Measurements from ENCODE around the gene GSTA2.
"Not testable (repeated sequence)": the region's sequence is repeated elsewhere in the genome, so short reads cannot be mapped to it uniquely, and the experiment has no call there.

GSTA2 gene

DNA sequence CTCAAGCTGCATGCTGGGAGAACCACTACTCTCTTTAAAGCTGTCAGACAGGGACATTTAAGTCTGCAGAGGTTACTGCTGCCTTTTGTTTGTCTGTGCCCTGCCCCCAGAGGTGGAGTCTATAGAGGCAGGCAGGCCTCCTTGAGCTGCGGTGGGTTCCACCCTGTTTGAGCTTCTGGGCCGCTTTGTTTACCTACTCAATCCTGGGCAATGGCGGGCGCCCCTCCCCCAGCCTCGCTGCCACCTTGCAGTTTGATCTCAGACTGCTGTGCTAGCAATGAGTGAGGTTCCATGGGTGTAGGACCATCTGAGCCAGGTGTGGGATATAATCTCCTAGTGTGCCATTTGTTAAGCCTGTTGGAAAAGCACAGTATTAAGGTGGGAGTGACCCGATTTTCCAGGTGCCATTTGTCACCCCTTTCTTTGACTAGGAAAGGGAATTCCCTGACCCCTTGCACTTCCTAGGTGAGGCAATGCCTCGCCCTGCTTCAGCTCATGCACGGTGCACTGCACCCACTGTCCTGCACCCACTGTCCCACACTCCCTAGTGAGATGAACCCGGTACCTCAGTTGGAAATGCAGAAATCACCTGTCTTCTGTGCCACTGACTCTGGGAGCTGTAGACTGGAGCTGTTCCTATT, 13.6 kb upstream of the GSTA2 start:
- H2AK5ac ChIP-seq (ENCODE audit: low read length); H3K9ac ChIP-seq (ENCODE audit: low read length); H2BK5ac ChIP-seq (ENCODE audit: low read depth, low read length, poor library complexity); DNase-seq; H3K36me3 ChIP-seq (ENCODE audit: control insufficient read depth in 1 of 2, insufficient read depth in 2 of 2, low read length in 2 of 2); H3K79me1 ChIP-seq (ENCODE audit: low read length); H3K4me2 ChIP-seq (ENCODE audit: low read length); H3K18ac ChIP-seq (ENCODE audit: low read length); H3K4me3 ChIP-seq (ENCODE audit: low read depth, low read length); H3K79me2 ChIP-seq (ENCODE audit: control insufficient read depth, insufficient read depth, low read length, poor library complexity); H3K4me1 ChIP-seq (ENCODE audit: control insufficient read depth in 1 of 2, insufficient read depth in 2 of 2, low read length in 2 of 2); H3K27ac ChIP-seq (ENCODE audit: low read depth, low read length); H4K91ac ChIP-seq (ENCODE audit: low read depth, low read length); H4K12ac ChIP-seq (ENCODE audit: low read depth, low read length); H2AFZ ChIP-seq (ENCODE audit: insufficient read depth, low read length, poor library complexity); H2BK12ac ChIP-seq (ENCODE audit: low read length); H4K8ac ChIP-seq (ENCODE audit: low read depth, low read length); H3K4ac ChIP-seq (ENCODE audit: low read depth, low read length); H2BK120ac ChIP-seq (ENCODE audit: insufficient read depth, low read length, poor library complexity); H3K14ac ChIP-seq (ENCODE audit: low read length); H3K27me3 ChIP-seq (ENCODE audit: insufficient read depth, low read length); H3K23ac ChIP-seq (ENCODE audit: low read length); H3K9me3 ChIP-seq (ENCODE audit: insufficient read depth, low read depth, low read length): not testable (repeated sequence)
- no CpG with 5 or more reads among the region's 9 CpGs for WGBS (ENCODE audit: extremely low coverage, insufficient coverage, insufficient read length)

- H3K27me3 ChIP-seq (ENCODE audit: insufficient read depth, low read length); H3K79me2 ChIP-seq (ENCODE audit: control insufficient read depth, insufficient read depth, low read length, poor library complexity); H3K18ac ChIP-seq (ENCODE audit: low read length); H3K4me2 ChIP-seq (ENCODE audit: low read length); DNase-seq; H3K36me3 ChIP-seq (ENCODE audit: control insufficient read depth in 1 of 2, insufficient read depth in 2 of 2, low read length in 2 of 2); H2BK5ac ChIP-seq (ENCODE audit: low read depth, low read length, poor library complexity); H2AFZ ChIP-seq (ENCODE audit: insufficient read depth, low read length, poor library complexity); H3K27ac ChIP-seq (ENCODE audit: low read depth, low read length); H3K9ac ChIP-seq (ENCODE audit: low read length); H3K14ac ChIP-seq (ENCODE audit: low read length); H2BK120ac ChIP-seq (ENCODE audit: insufficient read depth, low read length, poor library complexity); H4K8ac ChIP-seq (ENCODE audit: low read depth, low read length); H4K91ac ChIP-seq (ENCODE audit: low read depth, low read length); H3K23ac ChIP-seq (ENCODE audit: low read length); H2AK5ac ChIP-seq (ENCODE audit: low read length); H3K4ac ChIP-seq (ENCODE audit: low read depth, low read length); H3K9me3 ChIP-seq (ENCODE audit: insufficient read depth, low read depth, low read length); H3K4me3 ChIP-seq (ENCODE audit: low read depth, low read length); H4K12ac ChIP-seq (ENCODE audit: low read depth, low read length); H3K4me1 ChIP-seq (ENCODE audit: control insufficient read depth in 1 of 2, insufficient read depth in 2 of 2, low read length in 2 of 2); H3K79me1 ChIP-seq (ENCODE audit: low read length); H2BK12ac ChIP-seq (ENCODE audit: low read length): not testable (repeated sequence)
- no CpG with 5 or more reads among the region's 4 CpGs for WGBS (ENCODE audit: extremely low coverage, insufficient coverage, insufficient read length)
Measured at GRCh38 chr6:52769399-52769798, 6.1 kb upstream of the GSTA2 start.

- not testable (repeated sequence) for H4K12ac ChIP-seq (ENCODE audit: low read depth, low read length); H2AFZ ChIP-seq (ENCODE audit: insufficient read depth, low read length, poor library complexity); H3K4me1 ChIP-seq (ENCODE audit: control insufficient read depth in 1 of 2, insufficient read depth in 2 of 2, low read length in 2 of 2); H4K8ac ChIP-seq (ENCODE audit: low read depth, low read length); H3K9me3 ChIP-seq (ENCODE audit: insufficient read depth, low read depth, low read length); H3K14ac ChIP-seq (ENCODE audit: low read length); H3K27ac ChIP-seq (ENCODE audit: low read depth, low read length); H3K4ac ChIP-seq (ENCODE audit: low read depth, low read length); H3K79me2 ChIP-seq (ENCODE audit: control insufficient read depth, insufficient read depth, low read length, poor library complexity); H2BK120ac ChIP-seq (ENCODE audit: insufficient read depth, low read length, poor library complexity); H2BK12ac ChIP-seq (ENCODE audit: low read length); H2BK5ac ChIP-seq (ENCODE audit: low read depth, low read length, poor library complexity); DNase-seq; H3K79me1 ChIP-seq (ENCODE audit: low read length); H4K91ac ChIP-seq (ENCODE audit: low read depth, low read length); H3K23ac ChIP-seq (ENCODE audit: low read length); H3K9ac ChIP-seq (ENCODE audit: low read length); H3K4me2 ChIP-seq (ENCODE audit: low read length); H2AK5ac ChIP-seq (ENCODE audit: low read length); H3K36me3 ChIP-seq (ENCODE audit: control insufficient read depth in 1 of 2, insufficient read depth in 2 of 2, low read length in 2 of 2); H3K4me3 ChIP-seq (ENCODE audit: low read depth, low read length); H3K27me3 ChIP-seq (ENCODE audit: insufficient read depth, low read length); H3K18ac ChIP-seq (ENCODE audit: low read length)
Measured at GRCh38 chr6:52767658-52768057, 4.4 kb upstream of the GSTA2 start.

DNA sequence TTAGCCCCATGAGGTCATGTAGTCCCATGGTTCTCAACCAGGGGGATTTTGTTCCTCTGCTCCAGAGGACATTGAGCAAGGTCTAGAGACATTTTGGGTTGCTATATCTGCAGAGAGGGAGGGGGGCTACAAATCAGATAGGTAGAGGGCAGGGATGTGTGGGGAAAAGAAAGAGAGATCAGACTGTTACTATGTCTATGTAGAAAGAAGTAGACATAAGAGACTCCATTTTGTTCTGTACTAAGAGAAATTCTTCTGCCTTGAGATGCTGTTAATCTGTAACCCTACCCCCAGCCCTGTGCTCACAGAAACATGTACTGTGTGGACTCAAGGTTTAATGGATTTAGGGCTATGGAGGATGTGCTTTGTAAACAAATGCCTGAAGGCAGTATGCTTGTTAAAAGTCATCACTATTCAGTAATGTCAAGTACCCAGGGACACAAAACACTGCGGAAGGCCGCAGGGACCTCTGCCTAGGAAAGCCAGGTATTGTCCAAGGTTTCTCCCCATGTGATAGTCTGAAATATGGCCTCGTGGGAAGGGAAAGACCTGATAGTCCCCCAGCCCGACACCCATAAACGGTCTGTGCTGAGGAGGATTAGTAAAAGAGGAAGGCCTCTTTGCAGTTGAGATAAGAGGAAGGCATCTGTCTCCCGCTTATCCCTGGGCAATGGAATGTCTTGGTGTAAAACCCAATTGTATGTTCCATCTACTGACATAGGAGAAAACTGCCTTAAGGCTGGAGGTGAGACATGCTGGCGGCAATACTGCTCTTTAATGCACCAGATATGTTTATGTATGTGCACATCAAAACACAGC, 1.4 kb downstream of the GSTA2 start:
- not testable (repeated sequence) for H3K23ac ChIP-seq (ENCODE audit: low read length); H2AFZ ChIP-seq (ENCODE audit: insufficient read depth, low read length, poor library complexity); H3K9ac ChIP-seq (ENCODE audit: low read length); H3K4ac ChIP-seq (ENCODE audit: low read depth, low read length); H3K14ac ChIP-seq (ENCODE audit: low read length); H2BK12ac ChIP-seq (ENCODE audit: low read length); H3K79me1 ChIP-seq (ENCODE audit: low read length); H3K36me3 ChIP-seq (ENCODE audit: control insufficient read depth in 1 of 2, insufficient read depth in 2 of 2, low read length in 2 of 2); H4K12ac ChIP-seq (ENCODE audit: low read depth, low read length); H2BK120ac ChIP-seq (ENCODE audit: insufficient read depth, low read length, poor library complexity); H4K8ac ChIP-seq (ENCODE audit: low read depth, low read length); H3K9me3 ChIP-seq (ENCODE audit: insufficient read depth, low read depth, low read length); H2BK5ac ChIP-seq (ENCODE audit: low read depth, low read length, poor library complexity); H3K4me1 ChIP-seq (ENCODE audit: control insufficient read depth in 1 of 2, insufficient read depth in 2 of 2, low read length in 2 of 2); H2AK5ac ChIP-seq (ENCODE audit: low read length); H4K91ac ChIP-seq (ENCODE audit: low read depth, low read length); H3K4me3 ChIP-seq (ENCODE audit: low read depth, low read length); H3K4me2 ChIP-seq (ENCODE audit: low read length); H3K27ac ChIP-seq (ENCODE audit: low read depth, low read length); H3K18ac ChIP-seq (ENCODE audit: low read length); H3K79me2 ChIP-seq (ENCODE audit: control insufficient read depth, insufficient read depth, low read length, poor library complexity); H3K27me3 ChIP-seq (ENCODE audit: insufficient read depth, low read length)
- WGBS (ENCODE audit: extremely low coverage, insufficient coverage, insufficient read length) = no CpG with 5 or more reads among the region's 7 CpGs
- peak; percentile 17 to 64 for DNase-seq
